DND-41 (cell line): ENCODE measurements around the gene UST.
A peak's percentile ranks its signal among the peaks of the same experiment; 100 is the strongest.

ENCODE experiments used
- ATAC-seq: fragments of 200-7000 bp; cut with Tn5 transposase; 3 replicates; pipeline ENCODE4 v1.9.1; 2021; ENCODE audit warnings: low read depth; ENCODE audit not compliant: insufficient read depth
- DNase-seq: peaks from one replicate; pipeline ENCODE4 v3.0.0-alpha.2; 2020
- H2AFZ ChIP-seq: 2 replicates; pipeline ENCODE4 v1.6.0; 2012; ENCODE audit warnings: low read depth, low read length
- H3K27ac ChIP-seq: 2 replicates; pipeline ENCODE4 v1.5.1; 2012; ENCODE audit warnings: low read length, inconsistent platforms
- H3K27me3 ChIP-seq: fragments of 200-600 bp; sonication (generic); 2 replicates; pipeline ENCODE4 v1.6.0; 2012; ENCODE audit warnings: low read length, mild to moderate bottlenecking, inconsistent platforms; ENCODE audit not compliant: insufficient read depth, poor library complexity
- H3K36me3 ChIP-seq: 2 replicates; pipeline ENCODE4 v1.5.1; 2012; ENCODE audit warnings: low read length, inconsistent platforms; ENCODE audit not compliant: insufficient read depth
- H3K4me1 ChIP-seq: 2 replicates; pipeline ENCODE4 v1.5.1; 2012; ENCODE audit warnings: mild to moderate bottlenecking, low read length; ENCODE audit not compliant: insufficient read depth
- H3K4me2 ChIP-seq: 2 replicates; pipeline ENCODE4 v1.6.0; 2012; ENCODE audit warnings: mild to moderate bottlenecking, moderate library complexity, low read length, inconsistent platforms; ENCODE audit not compliant: insufficient read depth
- H3K4me3 ChIP-seq, 2 experiments: fragments of 200-600 bp in 1 of 2; shearing (Covaris generic) in 1 of 2; 2 replicates each; pipeline ENCODE4 v1.5.1; 2012 to 2016; ENCODE audit warnings: inconsistent platforms in 2 of 2, low read length in 2 of 2, mild to moderate bottlenecking in 2 of 2, low read depth in 1 of 2, moderate library complexity in 1 of 2
- H3K79me2 ChIP-seq: 2 replicates; pipeline ENCODE4 v1.6.0; 2012; ENCODE audit warnings: low read length, inconsistent platforms; ENCODE audit not compliant: insufficient read depth
- H3K9ac ChIP-seq: 2 replicates; pipeline ENCODE4 v1.6.0; 2012; ENCODE audit warnings: low read depth, mild to moderate bottlenecking, inconsistent platforms, low read length, moderate library complexity
- H3K9me3 ChIP-seq: 2 replicates; pipeline ENCODE4 v1.5.1; 2012; ENCODE audit warnings: low read length, moderate library complexity, mild to moderate bottlenecking, inconsistent platforms; ENCODE audit not compliant: insufficient read depth, severe bottlenecking
- H4K20me1 ChIP-seq: 2 replicates; pipeline ENCODE4 v1.6.0; 2012; ENCODE audit warnings: low read length; ENCODE audit not compliant: insufficient read depth
- CTCF ChIP-seq: IDR thresholded peaks from 2 replicates; pipeline ENCODE4 v1.5.1; 2012; ENCODE audit warnings: borderline replicate concordance, low read length, moderate library complexity, mild to moderate bottlenecking; ENCODE audit not compliant: poor library complexity, severe bottlenecking; ENCODE audit errors: extremely low read depth
- EZH2 ChIP-seq: IDR thresholded peaks from 3 replicates; pipeline ENCODE4 v1.6.1; 2012; ENCODE audit warnings: borderline replicate concordance, low read depth, mild to moderate bottlenecking, moderate library complexity, low read length, inconsistent platforms; ENCODE audit not compliant: severe bottlenecking

The UST gene

DNA sequence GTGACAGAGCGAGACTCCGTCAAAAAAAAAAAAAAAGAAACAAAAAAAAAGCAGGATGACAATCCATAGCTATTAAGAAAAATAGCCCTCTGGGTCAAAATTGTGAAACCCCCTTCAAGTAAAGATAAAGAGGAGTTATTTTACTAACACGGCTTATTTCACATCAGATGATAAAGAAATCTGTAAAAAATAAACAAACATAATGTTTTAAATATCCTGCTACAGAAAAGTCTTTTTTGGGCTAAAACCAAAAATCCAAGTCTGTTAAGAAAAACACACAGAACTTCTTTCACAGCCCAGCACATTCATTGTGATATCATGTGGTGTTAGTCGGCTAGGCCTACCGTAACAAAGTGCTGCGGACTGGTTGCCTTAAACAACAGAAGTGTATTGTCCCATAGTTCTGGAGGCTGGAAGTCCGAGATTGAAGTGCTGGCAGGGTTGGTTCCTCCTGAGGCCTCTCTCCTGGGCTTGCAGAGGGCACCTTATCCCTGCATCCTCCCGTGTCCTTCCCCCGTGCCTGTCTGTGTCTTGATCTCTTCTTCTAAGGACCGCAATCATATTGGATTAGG, 331.5 kb downstream of the UST start:
- no peaks in the 10 kb centered on the region for H4K20me1 ChIP-seq
- ATAC-seq (no peak), DNase-seq (no peak)
- H3K9me3 ChIP-seq = no peaks in the 10 kb centered on the region
- no peaks in the 10 kb centered on the region for H3K27me3 ChIP-seq
- H3K27ac ChIP-seq = no peak overlapping the region
- H3K4me3 ChIP-seq = no peak overlapping the region
- no peak overlapping the region for H2AFZ ChIP-seq
- H3K79me2 ChIP-seq = no peaks in the 10 kb centered on the region
- TF ChIP-seq CTCF (no peak), EZH2 (no peak)
- peaks cover 76% of the 10 kb centered on the region for H3K4me1 ChIP-seq
- H3K9ac ChIP-seq = no peak overlapping the region
- H3K4me2 ChIP-seq = no peak overlapping the region
- peaks cover 5% of the 10 kb centered on the region; the same call in 1 of the 2 replicates for H3K36me3 ChIP-seq

GRCh38 chr6:149079456-149079855, 332.6 kb downstream of the UST start:
- Histone ChIP-seq H3K9ac (no peak overlapping the region), H3K4me1 (peaks cover 81% of the 10 kb centered on the region)

DNA sequence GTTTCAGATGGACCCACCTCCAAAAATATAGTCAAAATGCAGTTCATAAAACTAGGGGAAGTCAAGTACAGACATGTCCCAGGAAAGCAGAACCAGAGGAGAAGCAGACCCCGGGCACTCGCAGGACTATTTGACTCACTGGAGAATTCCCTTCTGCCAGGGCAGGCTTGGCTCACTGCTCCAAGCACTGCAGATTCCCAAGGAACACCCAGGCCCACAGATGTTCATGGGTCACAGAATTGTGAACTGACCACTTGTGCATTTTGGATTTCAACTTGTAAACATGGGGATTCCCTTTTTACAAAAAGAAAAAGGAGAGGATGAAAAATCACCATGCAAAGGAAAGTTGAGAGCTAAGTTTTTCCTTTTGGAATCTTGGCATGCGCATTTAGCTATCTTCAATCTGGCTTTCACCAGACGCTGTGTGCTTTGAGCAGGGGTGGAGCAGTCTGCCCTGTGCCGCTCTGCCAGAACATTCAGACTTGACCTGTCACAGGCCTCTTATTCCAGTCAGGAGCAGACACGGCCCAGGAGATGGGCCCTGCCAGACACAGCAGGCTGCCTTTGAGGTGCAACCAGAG, 333.2 kb downstream of the UST start:
- Histone ChIP-seq H3K27me3 (no peaks in the 10 kb centered on the region), H3K4me1 (peaks cover 78% of the 10 kb centered on the region), H3K27ac (peak overlapping the region; percentile 71), H4K20me1 (no peaks in the 10 kb centered on the region), H3K9me3 (no peaks in the 10 kb centered on the region), H3K36me3 (no peaks in the 10 kb centered on the region), H3K4me2 (no peak overlapping the region), H2AFZ (peak overlapping the region; percentile 16; the same call in 1 of the 2 replicates), H3K4me3 (no peak overlapping the region), H3K9ac (no peak overlapping the region), H3K79me2 (no peaks in the 10 kb centered on the region)
- TF ChIP-seq CTCF (no peak), EZH2 (no peak)
- DNase-seq = no peak
- ATAC-seq = no peak

More at GRCh38 chr6:149079456-149079855, 332.6 kb downstream of the UST start:
- DNase-seq (no peak), ATAC-seq (no peak)
- no peaks in the 10 kb centered on the region for H3K9me3 ChIP-seq
- H3K36me3 ChIP-seq = no peaks in the 10 kb centered on the region
- no peaks in the 10 kb centered on the region for H3K27me3 ChIP-seq
- H3K4me2 ChIP-seq = no peak overlapping the region
- TF ChIP-seq CTCF (no peak), EZH2 (no peak)
- no peaks in the 10 kb centered on the region for H4K20me1 ChIP-seq
- no peak overlapping the region for H2AFZ ChIP-seq
- no peak overlapping the region for H3K4me3 ChIP-seq
- no peaks in the 10 kb centered on the region for H3K79me2 ChIP-seq
- peak overlapping the region; percentile 71 for H3K27ac ChIP-seq
